ENCODE data around the gene C1QTNF8. TPM values are rescaled to one million over a fixed set of nuclear protein-coding genes. Genes with fewer than 3 reads are reported as not detected.

C1QTNF8 gene
- total RNA-seq, 4 donors from 2014 or later: not detected

GRCh38 chr16:1127971-1128715 lies 32.1 kb upstream of the C1QTNF8 start:
- 84% methylated on average over 19 of the region's 31 CpGs for WGBS
- no peaks in the 10 kb centered on the region for H3K9me3 ChIP-seq
- no peak for TF ChIP-seq CTCF (IDR thresholded peaks at IDR 0.05)
- TF ChIP-seq POLR2AphosphoS5 (IDR thresholded peaks at IDR 0.05): no peak
- no peak for TF ChIP-seq POLR2A (IDR thresholded peaks at IDR 0.05; ENCODE audit: low read depth)
- no peak for TF ChIP-seq EP300 (IDR thresholded peaks at IDR 0.05)
- peaks cover 0 to 10% (median 9%) of the 10 kb centered on the region in 4 donors for H3K4me1 ChIP-seq
- intact Hi-C loops (cut with DNase I): no loop called here
- H3K27me3 ChIP-seq: peaks cover 0 to 11% (median 0%) of the 10 kb centered on the region in 4 donors
- DNase-seq (ENCODE audit: extremely low spot score): no peak
- no peak overlapping the region for H3K27ac ChIP-seq (replicated peaks in 1 of 4)
- no peak overlapping the region for H3K4me3 ChIP-seq
- no peaks in the 10 kb centered on the region for H3K36me3 ChIP-seq

GRCh38 chr16:1127101-1127500 lies 31.1 kb upstream of the C1QTNF8 start:
- Histone ChIP-seq H3K27ac (replicated peaks in 1 of 4) (no peak overlapping the region), H3K4me1 (peaks cover 0 to 10% (median 9%) of the 10 kb centered on the region in 4 donors), H3K4me3 (no peak overlapping the region), H3K27me3 (peaks cover 0 to 14% (median 0%) of the 10 kb centered on the region in 4 donors), H3K36me3 (no peaks in the 10 kb centered on the region), H3K9me3 (no peaks in the 10 kb centered on the region)
- 68% methylated on average over 11 of the region's 16 CpGs for WGBS
- DNase-seq (ENCODE audit: extremely low spot score): no peak
- TF ChIP-seq CTCF (IDR thresholded peaks at IDR 0.05) (no peak), POLR2A (IDR thresholded peaks at IDR 0.05; ENCODE audit: low read depth) (no peak), EP300 (IDR thresholded peaks at IDR 0.05) (no peak), POLR2AphosphoS5 (IDR thresholded peaks at IDR 0.05) (no peak)
- intact Hi-C loops (cut with DNase I): no loop called here

- intact Hi-C loops (cut with DNase I): no loop called here
- peaks cover 0 to 14% (median 0%) of the 10 kb centered on the region in 4 donors for H3K27me3 ChIP-seq
- no peak overlapping the region for H3K27ac ChIP-seq (replicated peaks in 1 of 4)
- H3K36me3 ChIP-seq: no peaks in the 10 kb centered on the region
- TF ChIP-seq POLR2AphosphoS5 (IDR thresholded peaks at IDR 0.05): no peak
- no peak for TF ChIP-seq POLR2A (IDR thresholded peaks at IDR 0.05; ENCODE audit: low read depth)
- TF ChIP-seq CTCF (IDR thresholded peaks at IDR 0.05): no peak
- no peak for TF ChIP-seq EP300 (IDR thresholded peaks at IDR 0.05)
- DNase-seq (ENCODE audit: extremely low spot score): no peak
- 63% methylated on average over 9 of the region's 10 CpGs for WGBS
- no peak overlapping the region for H3K4me3 ChIP-seq
- H3K9me3 ChIP-seq: no peaks in the 10 kb centered on the region
- H3K4me1 ChIP-seq: peaks cover 0 to 10% (median 9%) of the 10 kb centered on the region in 4 donors
Observed at GRCh38 chr16:1126586-1126985, 30.5 kb upstream of the C1QTNF8 start.

GRCh38 chr16:1126044-1126443 lies 30.0 kb upstream of the C1QTNF8 start:
- H3K27ac ChIP-seq (replicated peaks in 1 of 4): no peak overlapping the region
- WGBS: 58% methylated on average over 13 of the region's 17 CpGs
- intact Hi-C loops (cut with DNase I): no loop called here
- H3K9me3 ChIP-seq: no peaks in the 10 kb centered on the region
- TF ChIP-seq POLR2A (IDR thresholded peaks at IDR 0.05; ENCODE audit: low read depth) (no peak), CTCF (IDR thresholded peaks at IDR 0.05) (no peak), EP300 (IDR thresholded peaks at IDR 0.05) (no peak), POLR2AphosphoS5 (IDR thresholded peaks at IDR 0.05) (no peak)
- no peak for DNase-seq (ENCODE audit: extremely low spot score)
- peaks cover 0 to 14% (median 0%) of the 10 kb centered on the region in 4 donors for H3K27me3 ChIP-seq
- no peak overlapping the region for H3K4me3 ChIP-seq
- peaks cover 0 to 10% (median 9%) of the 10 kb centered on the region in 4 donors for H3K4me1 ChIP-seq
- no peaks in the 10 kb centered on the region for H3K36me3 ChIP-seq

All from esophagus muscularis mucosa (tissue), 4 donors.